ENCODE data around the gene CCL4. TPM values are rescaled to one million over a fixed set of nuclear protein-coding genes. Genes with fewer than 3 reads are reported as not detected.

CCL4 gene
- total RNA-seq, 4 donors from 2014 or later: 0.90 to 2.4 (median 1.9) TPM; not detected in 1

- H3K4me3 ChIP-seq: no peak overlapping the region
- H3K9me3 ChIP-seq: no peaks in the 10 kb centered on the region
- H3K36me3 ChIP-seq: no peaks in the 10 kb centered on the region
- no peaks in the 10 kb centered on the region for H3K27me3 ChIP-seq
- no peaks in the 10 kb centered on the region for H3K4me1 ChIP-seq
- no peak for TF ChIP-seq CTCF (IDR thresholded peaks at IDR 0.05)
- TF ChIP-seq EP300 (IDR thresholded peaks at IDR 0.05): no peak
- TF ChIP-seq POLR2A (IDR thresholded peaks at IDR 0.05): no peak
- DNase-seq (ENCODE audit: low spot score in 2 of 2): no peak
- 67 to 92% methylated on average over 2 of the region's 2 CpGs for whole genome bisulfite sequencing, 2 donors
- no peak overlapping the region for H3K27ac ChIP-seq
These were observed 42.8 kb upstream of the CCL4 start for GRCh38 chr17:36060816-36061215.

DNA sequence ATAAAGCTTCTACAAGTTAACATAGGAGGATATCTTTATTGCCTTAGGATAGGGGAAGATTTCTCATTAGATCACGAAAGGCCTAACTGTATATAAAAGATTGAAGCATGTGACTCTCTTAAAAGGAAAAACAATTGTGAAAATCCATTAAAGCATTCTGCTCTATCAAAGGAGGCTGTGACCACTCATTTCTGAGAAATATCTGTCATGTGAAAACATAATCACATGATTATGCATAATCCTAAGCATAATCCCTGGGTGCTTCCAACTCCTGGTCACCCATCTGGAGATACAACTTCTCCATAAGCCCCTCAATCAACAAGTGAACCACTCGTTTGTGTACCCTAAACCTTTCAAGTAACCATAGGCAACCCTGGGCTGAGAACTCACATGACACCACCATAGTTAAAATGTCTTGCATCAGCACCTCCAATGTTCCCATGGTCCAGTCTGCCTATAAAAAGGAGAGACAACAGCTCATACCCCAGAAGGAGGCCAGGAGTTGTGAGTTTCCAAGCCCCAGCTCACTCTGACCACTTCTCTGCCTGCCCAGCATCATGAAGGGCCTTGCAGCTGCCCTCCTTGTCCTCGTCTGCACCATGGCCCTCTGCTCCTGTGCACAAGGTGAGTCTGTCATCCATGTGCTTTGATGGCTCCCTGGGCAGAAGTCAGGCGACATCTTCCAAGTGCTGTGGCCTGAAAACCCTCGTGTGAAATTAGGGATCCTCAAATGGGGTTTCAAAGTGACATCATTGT, 39.7 kb upstream of the CCL4 start, which contains the start of gene CCL18:
Gene CCL18 (plus strand): TSS at position 487 of the 756 bp plus-strand sequence. CDS start 71 bp downstream, at position 558.
- Histone ChIP-seq H3K4me3 (no peak within 1 kb of the TSS), H3K27ac (no peak within 1 kb of the TSS), H3K36me3 (no peaks in the 10 kb centered on the region), H3K9me3 (no peaks in the 10 kb centered on the region), H3K4me1 (no peaks in the 10 kb centered on the region), H3K27me3 (no peaks in the 10 kb centered on the region)
- DNase-seq (ENCODE audit: low spot score in 2 of 2): no peak
- TF ChIP-seq CTCF (IDR thresholded peaks at IDR 0.05) (no peak), EP300 (IDR thresholded peaks at IDR 0.05) (no peak), POLR2A (IDR thresholded peaks at IDR 0.05) (no peak)
- WGBS, 2 donors: 60 to 68% methylated on average over 5 of the region's 5 CpGs

GRCh38 chr17:36066365-36066985, 37.2 kb upstream of the CCL4 start:
- no peaks in the 10 kb centered on the region for H3K36me3 ChIP-seq
- 82 to 89% methylated on average over 6 of the region's 6 CpGs for WGBS, 2 donors

GRCh38 chr17:36068524-36068923, 35.1 kb upstream of the CCL4 start:
- Histone ChIP-seq H3K36me3 (no peaks in the 10 kb centered on the region), H3K4me1 (no peaks in the 10 kb centered on the region), H3K27me3 (no peaks in the 10 kb centered on the region), H3K9me3 (no peaks in the 10 kb centered on the region), H3K4me3 (no peak overlapping the region), H3K27ac (no peak overlapping the region)
- no peak for DNase-seq (ENCODE audit: low spot score in 2 of 2)
- 76 to 78% methylated on average over 3 of the region's 3 CpGs for WGBS, 2 donors
- no peak for TF ChIP-seq CTCF (IDR thresholded peaks at IDR 0.05)
- no peak for TF ChIP-seq EP300 (IDR thresholded peaks at IDR 0.05)
- TF ChIP-seq POLR2A (IDR thresholded peaks at IDR 0.05): no peak

More at GRCh38 chr17:36066365-36066985, 37.2 kb upstream of the CCL4 start:
- Histone ChIP-seq H3K9me3 (no peaks in the 10 kb centered on the region), H3K27me3 (no peaks in the 10 kb centered on the region), H3K4me1 (no peaks in the 10 kb centered on the region), H3K4me3 (no peak overlapping the region), H3K27ac (no peak overlapping the region)
- TF ChIP-seq EP300 (IDR thresholded peaks at IDR 0.05): no peak
- TF ChIP-seq CTCF (IDR thresholded peaks at IDR 0.05): no peak
- no peak for TF ChIP-seq POLR2A (IDR thresholded peaks at IDR 0.05)
- no peak for DNase-seq (ENCODE audit: low spot score in 2 of 2)

GRCh38 chr17:36069136-36069535, 34.5 kb upstream of the CCL4 start:
- H3K36me3 ChIP-seq: no peaks in the 10 kb centered on the region
- H3K4me3 ChIP-seq: no peak overlapping the region
- no peak for TF ChIP-seq CTCF (IDR thresholded peaks at IDR 0.05)
- TF ChIP-seq EP300 (IDR thresholded peaks at IDR 0.05): no peak
- no peak for TF ChIP-seq POLR2A (IDR thresholded peaks at IDR 0.05)
- H3K27me3 ChIP-seq: no peaks in the 10 kb centered on the region
- no peak for DNase-seq (ENCODE audit: low spot score in 2 of 2)
- H3K9me3 ChIP-seq: no peaks in the 10 kb centered on the region
- no peaks in the 10 kb centered on the region for H3K4me1 ChIP-seq
- no peak overlapping the region for H3K27ac ChIP-seq

Data from tibial nerve (tissue), 4 donors.